H1 (cell line): ENCODE data around the gene VASP. TPM values are rescaled to one million over a fixed set of nuclear protein-coding genes. Genes with fewer than 3 reads are reported as not detected.

Experiments
- CHD7 ChIP-seq: fragments of 300-600 bp; sonication (generic); IDR thresholded peaks from 2 replicates; pipeline ENCODE4 v1.7.1; 2012; ENCODE audit warnings: low read length, moderate library complexity, mild to moderate bottlenecking, inconsistent platforms; ENCODE audit not compliant: insufficient replicate concordance
- HDAC6 ChIP-seq: IDR thresholded peaks from one replicate; pipeline ENCODE4 v1.7.1; 2012; ENCODE audit warnings: low read depth, mild to moderate bottlenecking, inconsistent platforms, low read length, moderate library complexity
- KDM1A ChIP-seq: fragments of 200-600, 300-600 bp; sonication (generic); IDR thresholded peaks from 2 replicates; pipeline ENCODE4 v1.7.1; 2016; ENCODE audit warnings: mild to moderate bottlenecking, low read length, borderline replicate concordance
- KDM4A ChIP-seq: IDR thresholded peaks from one replicate; pipeline ENCODE4 v1.7.1; 2012; ENCODE audit warnings: low read depth, mild to moderate bottlenecking, moderate library complexity, low read length, inconsistent platforms; ENCODE audit not compliant: severe bottlenecking
- MAFK ChIP-seq: IDR thresholded peaks from 2 replicates; pipeline ENCODE4 v1.6.1; 2012; ENCODE audit warnings: low read depth, mild to moderate bottlenecking, improper control_type of control experiment, low read length
- SIRT6 ChIP-seq: IDR thresholded peaks from one replicate; pipeline ENCODE4 v1.7.1; 2012; ENCODE audit warnings: low read length, inconsistent platforms
- TBP ChIP-seq: IDR thresholded peaks from 2 replicates; pipeline ENCODE4 v1.6.1; 2011; ENCODE audit warnings: low read depth, low read length, improper control_type of control experiment
- polyA plus RNA-seq, 7 experiments: library from polyadenylated mRNA; depleted of rRNA in 3 of 7; stranded (reverse) in 5 of 7; unstranded in 2 of 7; fragments of >200 nt in 5 of 7; fragments of 200-250 nt in 2 of 7; gene quantifications; 1 replicate in 5 of 7; 2 replicates in 1 of 7; 4 replicates in 1 of 7; pipeline versions ENCODE4 v1.2.1 to v1.2.3, GENCODE V29; 2011 to 2013; ENCODE audit warnings: missing spikeins in 2 of 7, mixed read lengths in 2 of 7
- total RNA-seq: library from RNA; stranded (reverse); fragmentation: NEBNext Ultra II Directional; extraction: Animal tissue kit (Norgen Biotek cat#: 25700); gene quantifications from 2 replicates; pipeline ENCODE4 v1.2.1, GENCODE V29; 2021
- TF ChIP-seq, protein P1 (sequence below): IDR thresholded peaks from 2 replicates; pipeline ENCODE4 v1.6.1; 2011; ENCODE audit warnings: low read depth, mild to moderate bottlenecking, low read length; ENCODE audit not compliant: insufficient read depth

Gene VASP
- total and polyA plus RNA-seq, 2 of the 8 experiments (the other 6 are each of a cell fraction or from before 2014, with no cell fraction given): 89.7 to 135 TPM

DNA sequence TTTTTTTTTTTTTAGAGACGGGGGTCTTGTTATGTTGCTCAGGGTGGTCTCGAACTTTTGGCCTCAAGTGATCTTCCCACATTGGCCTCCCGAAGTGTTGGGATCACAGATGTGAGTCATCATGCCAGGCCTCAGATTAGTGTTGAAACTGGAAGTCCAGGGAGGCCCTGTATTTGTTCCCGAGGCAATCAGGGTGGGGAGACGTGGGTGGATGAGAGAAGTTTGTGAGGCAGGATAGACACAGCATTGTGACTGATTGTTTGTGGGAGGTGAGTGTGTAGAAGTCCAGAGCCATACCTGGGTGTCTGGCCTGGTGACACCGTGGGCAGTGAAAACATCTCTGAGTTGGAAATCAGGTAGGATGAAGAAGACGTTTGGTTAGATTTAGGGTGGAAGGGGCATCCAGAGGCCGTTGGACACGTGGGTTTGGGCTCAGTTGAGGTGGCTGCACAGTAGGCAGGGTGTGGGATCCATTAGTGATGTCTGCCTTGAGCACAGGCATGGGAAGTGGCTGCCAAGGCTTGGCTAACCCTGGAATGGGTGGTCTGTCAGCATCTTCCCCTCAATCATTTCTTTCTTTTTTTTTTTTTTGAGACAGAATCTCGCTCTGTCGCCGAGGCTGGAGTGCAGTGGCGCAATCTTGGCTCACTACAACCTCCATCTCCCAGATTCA lies 22.9 kb upstream of the VASP start (continued):
- no peak for TF ChIP-seq CHD7
- TF ChIP-seq KDM4A: no peak
- no peak for TF ChIP-seq HDAC6
- no peak for TF ChIP-seq SIRT6
- no peak for TF ChIP-seq MAFK
- no peak for TF ChIP-seq TBP
- TF ChIP-seq, protein P1, sequence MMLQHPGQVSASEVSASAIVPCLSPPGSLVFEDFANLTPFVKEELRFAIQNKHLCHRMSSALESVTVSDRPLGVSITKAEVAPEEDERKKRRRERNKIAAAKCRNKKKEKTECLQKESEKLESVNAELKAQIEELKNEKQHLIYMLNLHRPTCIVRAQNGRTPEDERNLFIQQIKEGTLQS: no peak
- no peak for TF ChIP-seq KDM1A
